CD4-positive, alpha-beta T cell treated with Interleukin-17A for 1 hour (primary cell): ENCODE results near the gene SFT2D3.

Experiments
- DNase-seq: peaks from one replicate; pipeline ENCODE4 v3.0.0-alpha.2; 2020

SFT2D3 gene

DNA sequence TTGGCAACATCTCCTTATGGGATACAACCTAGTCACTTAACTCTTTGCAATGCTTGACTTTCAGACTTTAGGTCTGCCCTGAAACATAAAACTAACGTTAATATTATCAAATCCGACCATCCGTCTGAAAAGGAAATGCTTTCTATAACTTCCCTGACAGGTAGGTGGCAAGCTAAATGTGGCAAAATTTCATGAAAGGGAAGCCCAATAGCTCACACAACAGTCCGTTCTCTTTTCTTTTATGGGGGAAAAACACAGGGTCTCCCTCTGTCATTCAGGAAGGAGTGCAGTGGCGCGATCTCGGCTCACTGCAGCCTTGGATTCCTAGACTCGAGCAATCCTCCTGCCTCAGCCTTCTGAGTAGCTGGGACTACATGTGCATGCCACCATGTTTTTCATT, 52.9 kb downstream of the SFT2D3 start:
- no peak for DNase-seq
